HepG2 (cell line): ENCODE results near the gene FGF19. TPM values are rescaled to one million over a fixed set of nuclear protein-coding genes. Genes with fewer than 3 reads are reported as not detected.

ENCODE experiments used
- ATAC-seq: fragments of 200-7000 bp; cut with Tn5 transposase; 3 replicates; pipeline ENCODE4 v1.9.1; 2020; ENCODE audit warnings: mild to moderate bottlenecking, moderate library complexity
- BruUV-seq: library from RNA; stranded (reverse); fragments of 400-500 nt; replicated peaks from 2 replicates; lab custom pipeline; 2021; lab: Mats Ljungman, UMichigan
- CTCF ChIA-PET: fragments of 300-600 bp; formaldehyde crosslinking; extraction: SDS; loops from one replicate; lab custom pipeline; 2021; ENCODE audit warnings: low total read pairs, inconsistent platforms, low intra/inter-chr PET ratio; lab: Yijun Ruan, JAX
- POLR2A ChIA-PET: fragments of 350-600 bp; sonication (Branson Sonifier 250); formaldehyde crosslinking; loops from one replicate; lab custom pipeline; 2020; ENCODE audit warnings: antibody characterized with exemption, inconsistent platforms; lab: Yijun Ruan, JAX
- DNase-seq: peaks from one replicate; pipeline ENCODE4 v3.0.0-alpha.2; 2015; ENCODE audit warnings: low spot score
- FAIRE-seq: peaks from 3 replicates; lab custom pipeline; 2011; peaks lifted over from hg19 to GRCh38; lab: Jason Lieb, UNC
- H2AFZ ChIP-seq: one replicate; pipeline ENCODE4 v1.6.1; 2011; ENCODE audit warnings: low read length, inconsistent platforms
- H3K27ac ChIP-seq: fragments of 300-600 bp; 3 replicates; pipeline ENCODE4 v1.8.0; 2011; ENCODE audit warnings: mixed run types, mild to moderate bottlenecking, mixed read lengths, low read length, inconsistent platforms; ENCODE audit not compliant: insufficient read depth; ENCODE audit errors: extremely low read length
- H3K27me3 ChIP-seq, 2 experiments: fragments of 200-600 bp in 1 of 2; 2 replicates in 1 of 2; 3 replicates in 1 of 2; pipeline versions ENCODE4 v1.6.0 to v1.8.0; 2011; ENCODE audit warnings: low read length in 2 of 2, mild to moderate bottlenecking in 2 of 2, moderate library complexity in 2 of 2, inconsistent platforms in 1 of 2; ENCODE audit not compliant: insufficient read depth in 2 of 2, control insufficient read depth in 1 of 2
- H3K36me3 ChIP-seq, 2 experiments: fragments of 200-600 bp in 1 of 2; replicated peaks in 1 of 2; 2 replicates in 1 of 2; 3 replicates in 1 of 2; pipeline versions ENCODE4 v1.5.1 to v1.8.0; 2011; ENCODE audit warnings: low read length in 2 of 2, inconsistent platforms in 1 of 2; ENCODE audit not compliant: insufficient read depth in 2 of 2, control insufficient read depth in 1 of 2
- H3K4me1 ChIP-seq: 2 replicates; pipeline ENCODE4 v1.5.1; 2012; ENCODE audit warnings: low read length, inconsistent platforms; ENCODE audit not compliant: insufficient read depth
- H3K4me2 ChIP-seq: 2 replicates; pipeline ENCODE4 v1.6.0; 2011; ENCODE audit warnings: low read depth, low read length, inconsistent platforms
- H3K4me3 ChIP-seq, 3 experiments: fragments of 200-600 bp in 1 of 3; sonication (generic), shearing (Covaris generic) in 1 of 3; replicated peaks in 1 of 3; 2 replicates each; pipeline ENCODE4 v1.5.1; 2011 to 2016; ENCODE audit warnings: low read length in 3 of 3, inconsistent platforms in 2 of 3, low read depth in 2 of 3, mild to moderate bottlenecking in 2 of 3, control low read depth in 1 of 3, mixed read lengths in 1 of 3; ENCODE audit not compliant: insufficient read depth in 1 of 3
- H3K79me2 ChIP-seq: one replicate; pipeline ENCODE4 v1.6.1; 2011; ENCODE audit warnings: low read length, inconsistent platforms; ENCODE audit not compliant: insufficient read depth
- H3K9ac ChIP-seq: 2 replicates; pipeline ENCODE4 v1.6.0; 2011; ENCODE audit warnings: mild to moderate bottlenecking, low read depth, low read length, inconsistent platforms; ENCODE audit not compliant: insufficient read depth
- H3K9me3 ChIP-seq: 2 replicates; pipeline ENCODE4 v1.5.1; 2012; ENCODE audit warnings: mild to moderate bottlenecking, low read length
- H4K20me1 ChIP-seq: 2 replicates; pipeline ENCODE4 v1.6.0; 2011; ENCODE audit warnings: inconsistent platforms, mild to moderate bottlenecking, low read length, moderate library complexity; ENCODE audit not compliant: insufficient read depth
- ADNP ChIP-seq: sonication (generic); formaldehyde crosslinking; IDR thresholded peaks from 2 replicates; pipeline ENCODE4 v1.4.0; 2020; ENCODE audit warnings: missing genetic modification reagents
- AGO2 ChIP-seq: fragments of 200-400 bp; formaldehyde crosslinking; optimal IDR thresholded peaks from 2 replicates; pipeline ENCODE3; 2017; ENCODE audit warnings: mild to moderate bottlenecking, low read depth, low read length, moderate library complexity
- FOXO1 ChIP-seq: sonication (generic); formaldehyde crosslinking; IDR thresholded peaks from 2 replicates; pipeline ENCODE4 v1.4.0; 2020; ENCODE audit warnings: missing genetic modification reagents
- HNRNPL ChIP-seq: fragments of 200-400 bp; formaldehyde crosslinking; IDR thresholded peaks from 2 replicates; pipeline ENCODE4 v1.6.1; 2017; ENCODE audit warnings: mild to moderate bottlenecking, low read depth, low read length
- MXD3 ChIP-seq: IDR thresholded peaks from 2 replicates; pipeline ENCODE4 v1.6.1; 2016; ENCODE audit warnings: mild to moderate bottlenecking, missing biosample characterization, missing genetic modification reagents
- NR3C1 ChIP-seq: sonication (generic); formaldehyde crosslinking; IDR thresholded peaks from 2 replicates; pipeline ENCODE4 v1.4.0; 2020; ENCODE audit warnings: missing genetic modification reagents
- PAX8 ChIP-seq: sonication (generic); formaldehyde crosslinking; IDR thresholded peaks from 2 replicates; pipeline ENCODE4 v1.8.0; 2022; ENCODE audit warnings: mild to moderate bottlenecking, missing genetic modification reagents, borderline replicate concordance
- PTBP1 ChIP-seq: fragments of 200-400 bp; formaldehyde crosslinking; IDR thresholded peaks from 2 replicates; pipeline ENCODE4 v1.6.1; 2018; ENCODE audit warnings: low read length, low read depth; ENCODE audit not compliant: poor library complexity, severe bottlenecking
- RBM39 ChIP-seq: fragments of 200-400 bp; formaldehyde crosslinking; IDR thresholded peaks from one replicate; pipeline ENCODE4 v1.6.1; 2018; ENCODE audit warnings: antibody characterized with exemption, mild to moderate bottlenecking, low read depth, low read length; ENCODE audit not compliant: poor library complexity, severe bottlenecking
- SAFB2 ChIP-seq: sonication (generic); formaldehyde crosslinking; IDR thresholded peaks from 2 replicates; pipeline ENCODE4 v1.5.1; 2020; ENCODE audit warnings: missing genetic modification reagents, low read depth, mild to moderate bottlenecking, borderline replicate concordance
- SOX13 ChIP-seq, 3 experiments: fragments of 450-650 bp in 1 of 3; sonication (generic) in 1 of 3; formaldehyde crosslinking in 1 of 3; IDR thresholded peaks in 2 of 3; conservative IDR thresholded peaks in 1 of 3; 2 replicates each; pipeline versions ENCODE4 v1.5.0 to v1.6.1; 2016 to 2020; ENCODE audit warnings: antibody characterized with exemption in 1 of 3, mild to moderate bottlenecking in 1 of 3, missing compliant biosample characterization in 1 of 3, missing genetic modification reagents in 1 of 3, moderate library complexity in 1 of 3
- ZBTB38 ChIP-seq: sonication (generic); formaldehyde crosslinking; IDR thresholded peaks from 2 replicates; pipeline ENCODE4 v1.5.1; 2020; ENCODE audit warnings: mild to moderate bottlenecking, missing genetic modification reagents
- ZNF510 ChIP-seq: sonication (generic); formaldehyde crosslinking; IDR thresholded peaks from 2 replicates; pipeline ENCODE4 v1.4.0; 2020; ENCODE audit warnings: low read depth, mild to moderate bottlenecking, missing genetic modification reagents
- ZNF556 ChIP-seq: sonication (generic); formaldehyde crosslinking; IDR thresholded peaks from 2 replicates; pipeline ENCODE4 v1.4.0; 2020; ENCODE audit warnings: mild to moderate bottlenecking, missing genetic modification reagents, borderline replicate concordance
- WGBS: methylation state at CpG from one replicate; pipeline ENCODE4 v1.1.6; 2017; ENCODE audit warnings: low lambda C conversion rate; 5-methylcytosine and 5-hydroxymethylcytosine counted together
- in situ Hi-C: cut with HindIII; loops from 2 replicates; pipeline ENCODE4 v1.10.0; 2017; ENCODE audit warnings: low pct_unique_long_range_greater_than_20kb; ENCODE audit not compliant: extremely low pct_ligation_motif_present
- intact Hi-C: fragments of 100-400 bp; cut with micrococcal nuclease; formaldehyde crosslinking; loops from one replicate; pipeline ENCODE4 v1.10.0; 2022; ENCODE audit not compliant: unreplicated experiment
- polyA plus RNA-seq, 8 experiments: library from polyadenylated mRNA; depleted of rRNA in 3 of 8; stranded (reverse) in 7 of 8; unstranded in 1 of 8; fragments of >200 nt; fragmentation: Illumina TruSeq in 4 of 8; extraction: Trizol in 4 of 8; gene quantifications; 2 replicates each; pipeline versions ENCODE4 v1.2.1 to v1.2.3, GENCODE V29; 2011 to 2016; ENCODE audit warnings: low read depth in 4 of 8, missing spikeins in 1 of 8, mixed read lengths in 1 of 8; ENCODE audit not compliant: insufficient read depth in 1 of 8
- total RNA-seq, 5 experiments: library from RNA; depleted of rRNA; stranded (reverse); fragments of >200 nt; fragmentation: Illumina TruSeq; extraction: Trizol; gene quantifications; 2 replicates each; pipeline ENCODE4 v1.2.3, GENCODE V29; 2016; ENCODE audit warnings: low read depth in 1 of 5
- TF ChIP-seq, protein P1 (sequence below): sonication (generic); formaldehyde crosslinking; IDR thresholded peaks from 2 replicates; pipeline ENCODE4 v1.4.0; 2020; ENCODE audit warnings: missing genetic modification reagents, borderline replicate concordance
- TF ChIP-seq, protein P2 (sequence below): sonication (generic); formaldehyde crosslinking; IDR thresholded peaks from 2 replicates; pipeline ENCODE4 v1.4.0; 2020; ENCODE audit warnings: missing genetic modification reagents

FGF19 gene
- total and polyA plus RNA-seq, 2 of the 13 experiments (the other 11 are each of a cell fraction or from before 2014, with no cell fraction given): 0.07 TPM; not detected in 1

- WGBS: 80% methylated on average over 19 of the region's 38 CpGs
- ChIA-PET POLR2A (interaction anchor here (0.8 to 6.1 kb wide), 7 partner anchors 10 to 523 kb away, joined by 3 to 128 read pairs (median 9); partner anchors contain the start of gene LTO1), CTCF (no interaction called here)
- H3K27me3 ChIP-seq: no peaks in the 10 kb centered on the region
- no peak for FAIRE-seq
- peak overlapping the region; percentile 88 for H3K27ac ChIP-seq
- DNase-seq: no peak
- H3K9me3 ChIP-seq: no peaks in the 10 kb centered on the region
- peak overlapping the region; percentile 58 for H3K9ac ChIP-seq
- no peaks in the 10 kb centered on the region for H3K79me2 ChIP-seq
- peaks cover 11 to 44% of the 10 kb centered on the region in 2 experiments for H3K36me3 ChIP-seq
- peaks cover 68% of the 10 kb centered on the region for H3K4me1 ChIP-seq
- in situ Hi-C loops: no loop called here
- H3K4me2 ChIP-seq: peak overlapping the region; percentile 67
- BruUV-seq: no TSS peak
- H4K20me1 ChIP-seq: peaks cover 11% of the 10 kb centered on the region; the same call in 1 of the 2 replicates
- no peak overlapping the region for H2AFZ ChIP-seq
- no peak; the same call in 1 of the 3 replicates for ATAC-seq
- peak overlapping the region in 1 of 3 experiments; percentile 48; a peak in 1 of 6 replicates for H3K4me3 ChIP-seq
- intact Hi-C loops: loop anchor here (1.0 kb wide), 1 partner anchor 16 kb away; no protein-coding TSS in a partner anchor
- TF ChIP-seq SAFB2 (CRISPR knock-in tag): no peak
- TF ChIP-seq NR3C1 (CRISPR knock-in tag): no peak
- TF ChIP-seq SOX13 (IDR thresholded peaks at IDR 0.05): 0 out of 2 replicates have a peak, but pooled peaks have one; percentile 3
- no peak for TF ChIP-seq SOX13 (CRISPR knock-in tag; conservative IDR thresholded peaks at IDR 0.05 in 1 of 2, IDR thresholded peaks at IDR 0.05 in 1 of 2)
- peak; percentile 91 for TF ChIP-seq HNRNPL
- no peak for TF ChIP-seq ZNF556 (CRISPR knock-in tag)
- peak; percentile 99 for TF ChIP-seq AGO2
- TF ChIP-seq ZNF510 (CRISPR knock-in tag): no peak
- TF ChIP-seq, protein P1, sequence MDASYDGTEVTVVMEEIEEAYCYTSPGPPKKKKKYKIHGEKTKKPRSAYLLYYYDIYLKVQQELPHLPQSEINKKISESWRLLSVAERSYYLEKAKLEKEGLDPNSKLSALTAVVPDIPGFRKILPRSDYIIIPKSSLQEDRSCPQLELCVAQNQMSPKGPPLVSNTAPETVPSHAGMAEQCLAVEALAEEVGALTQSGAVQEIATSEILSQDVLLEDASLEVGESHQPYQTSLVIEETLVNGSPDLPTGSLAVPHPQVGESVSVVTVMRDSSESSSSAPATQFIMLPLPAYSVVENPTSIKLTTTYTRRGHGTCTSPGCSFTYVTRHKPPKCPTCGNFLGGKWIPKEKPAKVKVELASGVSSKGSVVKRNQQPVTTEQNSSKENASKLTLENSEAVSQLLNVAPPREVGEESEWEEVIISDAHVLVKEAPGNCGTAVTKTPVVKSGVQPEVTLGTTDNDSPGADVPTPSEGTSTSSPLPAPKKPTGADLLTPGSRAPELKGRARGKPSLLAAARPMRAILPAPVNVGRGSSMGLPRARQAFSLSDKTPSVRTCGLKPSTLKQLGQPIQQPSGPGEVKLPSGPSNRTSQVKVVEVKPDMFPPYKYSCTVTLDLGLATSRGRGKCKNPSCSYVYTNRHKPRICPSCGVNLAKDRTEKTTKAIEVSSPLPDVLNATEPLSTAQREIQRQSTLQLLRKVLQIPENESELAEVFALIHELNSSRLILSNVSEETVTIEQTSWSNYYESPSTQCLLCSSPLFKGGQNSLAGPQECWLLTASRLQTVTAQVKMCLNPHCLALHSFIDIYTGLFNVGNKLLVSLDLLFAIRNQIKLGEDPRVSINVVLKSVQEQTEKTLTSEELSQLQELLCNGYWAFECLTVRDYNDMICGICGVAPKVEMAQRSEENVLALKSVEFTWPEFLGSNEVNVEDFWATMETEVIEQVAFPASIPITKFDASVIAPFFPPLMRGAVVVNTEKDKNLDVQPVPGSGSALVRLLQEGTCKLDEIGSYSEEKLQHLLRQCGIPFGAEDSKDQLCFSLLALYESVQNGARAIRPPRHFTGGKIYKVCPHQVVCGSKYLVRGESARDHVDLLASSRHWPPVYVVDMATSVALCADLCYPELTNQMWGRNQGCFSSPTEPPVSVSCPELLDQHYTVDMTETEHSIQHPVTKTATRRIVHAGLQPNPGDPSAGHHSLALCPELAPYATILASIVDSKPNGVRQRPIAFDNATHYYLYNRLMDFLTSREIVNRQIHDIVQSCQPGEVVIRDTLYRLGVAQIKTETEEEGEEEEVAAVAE (CRISPR knock-in tag): no peak
- TF ChIP-seq ZBTB38 (CRISPR knock-in tag): peak; percentile 75
- TF ChIP-seq ADNP (CRISPR knock-in tag): no peak
- TF ChIP-seq PTBP1: peak; percentile 84
- peak; percentile 52 for TF ChIP-seq RBM39
- TF ChIP-seq, protein P2, sequence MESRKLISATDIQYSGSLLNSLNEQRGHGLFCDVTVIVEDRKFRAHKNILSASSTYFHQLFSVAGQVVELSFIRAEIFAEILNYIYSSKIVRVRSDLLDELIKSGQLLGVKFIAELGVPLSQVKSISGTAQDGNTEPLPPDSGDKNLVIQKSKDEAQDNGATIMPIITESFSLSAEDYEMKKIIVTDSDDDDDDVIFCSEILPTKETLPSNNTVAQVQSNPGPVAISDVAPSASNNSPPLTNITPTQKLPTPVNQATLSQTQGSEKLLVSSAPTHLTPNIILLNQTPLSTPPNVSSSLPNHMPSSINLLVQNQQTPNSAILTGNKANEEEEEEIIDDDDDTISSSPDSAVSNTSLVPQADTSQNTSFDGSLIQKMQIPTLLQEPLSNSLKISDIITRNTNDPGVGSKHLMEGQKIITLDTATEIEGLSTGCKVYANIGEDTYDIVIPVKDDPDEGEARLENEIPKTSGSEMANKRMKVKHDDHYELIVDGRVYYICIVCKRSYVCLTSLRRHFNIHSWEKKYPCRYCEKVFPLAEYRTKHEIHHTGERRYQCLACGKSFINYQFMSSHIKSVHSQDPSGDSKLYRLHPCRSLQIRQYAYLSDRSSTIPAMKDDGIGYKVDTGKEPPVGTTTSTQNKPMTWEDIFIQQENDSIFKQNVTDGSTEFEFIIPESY (CRISPR knock-in tag): peak; percentile 90
- no peak for TF ChIP-seq MXD3 (CRISPR knock-in tag)
- no peak for TF ChIP-seq PAX8 (CRISPR knock-in tag)
- no peak for TF ChIP-seq FOXO1 (CRISPR knock-in tag)
These were observed 49.7 kb downstream of the FGF19 start for GRCh38 chr11:69654001-69654659.
